ENCODE results near the gene COMP.
"Not testable (repeated sequence)": the region's sequence is repeated elsewhere in the genome, so short reads cannot be mapped to it uniquely, and the experiment has no call there.

Gene COMP

GRCh38 chr19:18790566-18791314, at the start of gene COMP:
Gene COMP, minus strand, starts transcription at chr19:18791305. Its CDS starts 36 bp downstream, at chr19:18791269.
- no peak for DNase-seq

- DNase-seq, result no peak
Observed at GRCh38 chr19:18840288-18841267, 49.5 kb upstream of the COMP start.

GRCh38 chr19:18839465-18840287, 48.6 kb upstream of the COMP start:
- no peak for DNase-seq

GRCh38 chr19:18834644-18834984, 43.5 kb upstream of the COMP start:
- DNase-seq, result no peak

- DNase-seq, result no peak
Observed at GRCh38 chr19:18833849-18834643, 42.9 kb upstream of the COMP start.

GRCh38 chr19:18833141-18833476, 42.0 kb upstream of the COMP start:
- peak; percentile 17 for DNase-seq

GRCh38 chr19:18832306-18833140, 41.4 kb upstream of the COMP start:
- peak; percentile 40 for DNase-seq

- peak; percentile 95 for DNase-seq
Observed at GRCh38 chr19:18831524-18832305, 40.6 kb upstream of the COMP start, which contains the start of gene UPF1. Gene UPF1, plus strand, starts transcription at chr19:18831959. Its CDS starts 251 bp downstream, at chr19:18832210.

- no peak for DNase-seq
Observed at GRCh38 chr19:18830488-18830887, 39.4 kb upstream of the COMP start.

GRCh38 chr19:18828786-18829185, 37.7 kb upstream of the COMP start:
- peak; percentile 11 for DNase-seq

GRCh38 chr19:18817574-18817973, 26.5 kb upstream of the COMP start:
- DNase-seq, result no peak

- not testable (repeated sequence) for DNase-seq
Observed at GRCh38 chr19:18816645-18817044, 25.5 kb upstream of the COMP start.

- no peak for DNase-seq
Observed at GRCh38 chr19:18815673-18816072, 24.6 kb upstream of the COMP start.

GRCh38 chr19:18814063-18814462, 23.0 kb upstream of the COMP start:
- no peak for DNase-seq

- not testable (repeated sequence) for DNase-seq
Observed at GRCh38 chr19:18811638-18812037, 20.5 kb upstream of the COMP start.

GRCh38 chr19:18809149-18809868, 18.2 kb upstream of the COMP start:
- DNase-seq, result peak; percentile 38

GRCh38 chr19:18807861-18808331, 16.8 kb upstream of the COMP start:
- DNase-seq, result no peak

GRCh38 chr19:18804643-18805042, 13.5 kb upstream of the COMP start:
- DNase-seq, result no peak

- DNase-seq, result no peak
Observed at GRCh38 chr19:18804139-18804601, 13.1 kb upstream of the COMP start.
